Activated CD4-positive, CD25-positive, alpha-beta regulatory T cell treated with anti-CD3 and anti-CD28 coated beads, Interleukin-2, amount 50 U/mL, for 72 hours (primary cell): ENCODE data around the gene ZDHHC21.
"Not testable (repeated sequence)": the region's sequence is repeated elsewhere in the genome, so short reads cannot be mapped to it uniquely, and the experiment has no call there.

ENCODE experiments used
- DNase-seq: peaks from one replicate; pipeline ENCODE4 v3.0.0; 2021

The ZDHHC21 gene

GRCh38 chr9:14693251-14693861 is at the start of gene ZDHHC21:
TSS of gene ZDHHC21 (minus strand) at chr9:14693432. CDS start at chr9:14674340, 19,092 bp downstream.
- DNase-seq = peak; percentile 74

GRCh38 chr9:14741369-14741768 is 48.1 kb upstream of the ZDHHC21 start:
- no peak for DNase-seq

- no peak for DNase-seq
These were observed 39.9 kb upstream of the ZDHHC21 start for GRCh38 chr9:14733133-14733532.

- DNase-seq = no peak
These were observed 38.2 kb upstream of the ZDHHC21 start for GRCh38 chr9:14731294-14731981.

GRCh38 chr9:14730461-14730898 is 37.2 kb upstream of the ZDHHC21 start:
- no peak for DNase-seq

GRCh38 chr9:14723301-14723700 is 30.1 kb upstream of the ZDHHC21 start:
- no peak for DNase-seq

GRCh38 chr9:14722391-14723035 is 29.3 kb upstream of the ZDHHC21 start, which contains the start of gene CER1:
TSS of gene CER1 (minus strand) at chr9:14722733. CDS start at chr9:14722672, 61 bp downstream.
- no peak for DNase-seq

- no peak for DNase-seq
These were observed 26.1 kb upstream of the ZDHHC21 start for GRCh38 chr9:14719231-14719923.

- no peak for DNase-seq
These were observed 21.9 kb upstream of the ZDHHC21 start for GRCh38 chr9:14715102-14715501.

- DNase-seq = no peak
These were observed 20.0 kb upstream of the ZDHHC21 start for GRCh38 chr9:14713187-14713767.

- DNase-seq = no peak
These were observed 17.6 kb upstream of the ZDHHC21 start for GRCh38 chr9:14710804-14711203.

GRCh38 chr9:14706530-14707140 is 13.4 kb upstream of the ZDHHC21 start:
- DNase-seq = no peak

GRCh38 chr9:14705079-14705478 is 11.8 kb upstream of the ZDHHC21 start:
- DNase-seq = no peak

- DNase-seq = no peak
These were observed 11.0 kb upstream of the ZDHHC21 start for GRCh38 chr9:14704281-14704680.

GRCh38 chr9:14702200-14702720 is 9.0 kb upstream of the ZDHHC21 start:
- DNase-seq = no peak

- no peak for DNase-seq
These were observed 572 bp downstream of the ZDHHC21 start for GRCh38 chr9:14692470-14693250.

GRCh38 chr9:14690948-14691730 is 2.1 kb downstream of the ZDHHC21 start:
- DNase-seq = no peak

GRCh38 chr9:14687042-14687719 is 6.1 kb downstream of the ZDHHC21 start:
- DNase-seq = no peak

- DNase-seq = no peak
These were observed 7.1 kb downstream of the ZDHHC21 start for GRCh38 chr9:14686168-14686567.

GRCh38 chr9:14682616-14683015 is 10.6 kb downstream of the ZDHHC21 start:
- not testable (repeated sequence) for DNase-seq
